ENCODE results near the gene PRKN.

DNA sequence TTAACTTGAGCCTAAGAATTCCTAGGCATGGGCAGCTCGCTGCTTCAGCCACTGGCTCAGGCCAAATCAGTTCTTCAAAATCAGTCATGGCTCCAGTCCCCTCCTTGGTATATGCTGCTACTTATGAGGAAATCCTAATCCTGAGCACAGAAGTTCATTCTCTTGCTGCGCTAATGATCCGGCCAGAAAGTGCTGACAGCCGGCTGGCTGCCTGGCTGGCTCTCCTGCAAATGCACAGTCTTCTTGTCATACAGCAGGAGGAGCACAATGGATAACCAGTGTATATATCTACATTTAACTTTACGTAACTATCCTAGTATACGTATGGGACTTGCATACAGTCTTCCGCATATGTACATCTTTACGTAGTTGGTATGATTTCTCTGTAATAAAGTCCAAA, 500.8 kb downstream of the PRKN start:
- TF ChIP-seq CTCF (IDR thresholded peaks at IDR 0.05; ENCODE audit: low read length) (no peak), EZH2 (optimal IDR thresholded peaks at IDR 0.05; ENCODE audit: low read depth, low read length) (no peak), EZH2phosphoT487 (IDR thresholded peaks at IDR 0.05; ENCODE audit: low read length) (no peak)
